RWPE1 (cell line): ENCODE results near the gene RFX4.

Experiments
- CTCF ChIA-PET: fragments of 350-600 bp; sonication (Branson Sonifier 250); formaldehyde crosslinking; extraction: SDS; loops from one replicate; lab custom pipeline; 2021; lab: Yijun Ruan, JAX
- POLR2A ChIA-PET: fragments of 400-600 bp; formaldehyde crosslinking; extraction: SDS; loops from one replicate; lab custom pipeline; 2020; ENCODE audit warnings: antibody characterized with exemption; ENCODE audit not compliant: low non-redundant PET; lab: Yijun Ruan, JAX
- DNase-seq: peaks from one replicate; pipeline ENCODE4 v3.0.0; 2012; ENCODE audit warnings: low spot score
- H3K27ac ChIP-seq: fragments of 450-650 bp; 2 replicates; pipeline ENCODE4 v1.5.1; 2017
- CTCF ChIP-seq: fragments of 450-650 bp; conservative IDR thresholded peaks from 2 replicates; pipeline ENCODE4 v1.5.1; 2017; ENCODE audit warnings: low read depth, mild to moderate bottlenecking

RFX4 gene

GRCh38 chr12:106588771-106589170, 6.0 kb downstream of the RFX4 start:
- DNase-seq: no peak
- H3K27ac ChIP-seq: no peak overlapping the region
- POLR2A ChIA-PET: no interaction called here
- CTCF ChIA-PET: interaction anchor here (0.5 kb wide), 1 partner anchor 25 kb away, joined by 10 read pairs; no protein-coding TSS in a partner anchor
- TF ChIP-seq CTCF: no peak

GRCh38 chr12:106590601-106591000, 7.8 kb downstream of the RFX4 start:
- DNase-seq: no peak
- CTCF ChIA-PET: interaction anchor here (1.4 kb wide), 1 partner anchor 12 kb away, joined by 3 read pairs; no protein-coding TSS in a partner anchor
- POLR2A ChIA-PET: no interaction called here
- H3K27ac ChIP-seq: no peak overlapping the region
- TF ChIP-seq CTCF: no peak

GRCh38 chr12:106594447-106594846, 11.6 kb downstream of the RFX4 start:
- H3K27ac ChIP-seq: no peak overlapping the region
- no peak for DNase-seq
- POLR2A ChIA-PET: no interaction called here
- TF ChIP-seq CTCF: no peak
- CTCF ChIA-PET: interaction anchor here (0.6 to 1.1 kb wide), 2 partner anchors 324 to 538 kb away, joined by 3 to 4 read pairs; no protein-coding TSS in a partner anchor

- H3K27ac ChIP-seq: no peak overlapping the region
- no peak for DNase-seq
- no peak for TF ChIP-seq CTCF
- POLR2A ChIA-PET: no interaction called here
- CTCF ChIA-PET: interaction anchor here (0.6 to 1.1 kb wide), 2 partner anchors 323 to 537 kb away, joined by 3 to 4 read pairs; no protein-coding TSS in a partner anchor
These were observed 12.5 kb downstream of the RFX4 start for GRCh38 chr12:106595268-106595667.

- CTCF ChIA-PET: no interaction called here
These were observed 15.2 kb downstream of the RFX4 start for GRCh38 chr12:106598003-106598402.

GRCh38 chr12:106599302-106599701, 16.5 kb downstream of the RFX4 start:
- no peak overlapping the region for H3K27ac ChIP-seq
- ChIA-PET POLR2A (no interaction called here), CTCF (no interaction called here)
- DNase-seq: no peak
- no peak for TF ChIP-seq CTCF

More at GRCh38 chr12:106598003-106598402, 15.2 kb downstream of the RFX4 start:
- no peak for TF ChIP-seq CTCF
- POLR2A ChIA-PET: no interaction called here
- DNase-seq: no peak
- H3K27ac ChIP-seq: no peak overlapping the region

GRCh38 chr12:106600503-106600902, 17.7 kb downstream of the RFX4 start:
- no peak for DNase-seq
- ChIA-PET POLR2A (no interaction called here), CTCF (no interaction called here)
- TF ChIP-seq CTCF: no peak
- no peak overlapping the region for H3K27ac ChIP-seq
